ENCODE measurements around the gene GLOD5. TPM values are rescaled to one million over a fixed set of nuclear protein-coding genes. Genes with fewer than 3 reads are reported as not detected.

GLOD5 gene
- total and polyA plus RNA-seq, 2 of the 4 experiments (the other 2 are of a cell fraction) = not detected

DNA sequence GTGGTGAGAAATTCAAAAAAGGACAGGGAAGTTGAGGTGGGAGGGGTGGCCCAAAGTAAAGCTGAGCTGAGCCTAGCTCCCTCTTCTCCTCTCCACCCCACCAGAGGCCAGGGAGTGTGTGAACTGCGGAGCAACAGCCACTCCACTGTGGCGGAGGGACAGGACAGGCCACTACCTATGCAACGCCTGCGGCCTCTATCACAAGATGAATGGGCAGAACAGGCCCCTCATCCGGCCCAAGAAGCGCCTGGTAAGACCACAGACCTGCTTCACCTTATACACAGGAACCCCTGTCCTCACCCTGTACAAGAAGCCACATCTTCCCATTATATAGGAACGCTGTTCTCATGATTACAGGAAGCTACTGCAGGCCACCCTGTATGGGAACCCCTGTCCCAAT lies 30.7 kb downstream of the GLOD5 start:
- no peak overlapping the region for H3K4me3 ChIP-seq (ENCODE audit: insufficient read depth, low read depth, low read length)

More for the DNA sequence above, 30.7 kb downstream of the GLOD5 start:
- no TSS peak for BruUV-seq (replicated peaks)
- Histone ChIP-seq H2BK5ac (ENCODE audit: low read depth, low read length, poor library complexity, severe bottlenecking) (no peak overlapping the region), H2BK15ac (ENCODE audit: low read depth, low read length) (no peak overlapping the region), H3K23ac (ENCODE audit: low read depth, low read length) (no peak overlapping the region), H3K27me3 (ENCODE audit: control insufficient read depth, insufficient read depth, low read length) (peaks cover 12% of the 10 kb centered on the region), H2BK20ac (ENCODE audit: low read depth, low read length) (no peak overlapping the region), H2AK9ac (replicated peaks; ENCODE audit: low read depth, low read length, poor library complexity) (no peak overlapping the region), H3K14ac (replicated peaks; ENCODE audit: low read depth, low read length) (no peak overlapping the region), H2BK120ac (ENCODE audit: low read depth, low read length) (no peak overlapping the region), H4K91ac (ENCODE audit: insufficient read depth, low read depth, low read length) (no peak overlapping the region), H3K79me1 (ENCODE audit: low read depth in 1 of 2, low read length in 2 of 2) (no peaks in the 10 kb centered on the region), H3K4me1 (ENCODE audit: control insufficient read depth, insufficient read depth, low read length) (no peaks in the 10 kb centered on the region; the same call in none of the 2 replicates), H3K9me1 (ENCODE audit: insufficient read depth, low read length) (peaks cover 7% of the 10 kb centered on the region; the same call in 1 of the 2 replicates), H3K56ac (ENCODE audit: extremely low read depth, insufficient read depth, low read length) (no peak overlapping the region), H3K36me3 (ENCODE audit: control insufficient read depth, insufficient read depth, low read length) (no peaks in the 10 kb centered on the region), H4K20me1 (ENCODE audit: insufficient read depth, low read length) (no peaks in the 10 kb centered on the region), H3K18ac (ENCODE audit: low read depth, low read length) (no peak overlapping the region), H3K27ac (ENCODE audit: insufficient read depth, low read length) (no peak overlapping the region), H3K9ac (ENCODE audit: low read depth, low read length) (no peak overlapping the region), H4K5ac (ENCODE audit: low read depth, low read length) (no peak overlapping the region), H3K4me2 (ENCODE audit: low read depth, low read length) (no peak overlapping the region), H2AFZ (replicated peaks; ENCODE audit: low read length, poor library complexity) (no peak overlapping the region), H3K4ac (ENCODE audit: low read depth, low read length) (no peak overlapping the region), H3K9me3 (ENCODE audit: control insufficient read depth, insufficient read depth, low read length) (no peaks in the 10 kb centered on the region), H2AK5ac (ENCODE audit: low read depth, low read length) (no peak overlapping the region), H4K8ac (ENCODE audit: low read depth in 2 of 2, low read length in 2 of 2) (no peak overlapping the region)
- intact Hi-C loops (cut with micrococcal nuclease) = no loop called here
- in situ Hi-C loops (cut with MboI; ENCODE audit: low sequenced_read_pairs) = no loop called here
- 84% methylated on average over 3 of the region's 7 CpGs; no CpG with 5 or more reads in 1 of the 2 experiments for WGBS, 2 experiments (ENCODE audit: extremely low coverage in 2 of 2, insufficient read length in 1 of 2)
- ATAC-seq (ENCODE audit: low read depth) (no peak), DNase-seq (no peak)
- dilution Hi-C loops (cut with HindIII; ENCODE audit: low sequenced_read_pairs, unreplicated experiment) = no loop called here
- ChIA-PET CTCF (no interaction called here), POLR2A (ENCODE audit: unreplicated experiment) (no interaction called here)
- TF ChIP-seq, protein P1, sequence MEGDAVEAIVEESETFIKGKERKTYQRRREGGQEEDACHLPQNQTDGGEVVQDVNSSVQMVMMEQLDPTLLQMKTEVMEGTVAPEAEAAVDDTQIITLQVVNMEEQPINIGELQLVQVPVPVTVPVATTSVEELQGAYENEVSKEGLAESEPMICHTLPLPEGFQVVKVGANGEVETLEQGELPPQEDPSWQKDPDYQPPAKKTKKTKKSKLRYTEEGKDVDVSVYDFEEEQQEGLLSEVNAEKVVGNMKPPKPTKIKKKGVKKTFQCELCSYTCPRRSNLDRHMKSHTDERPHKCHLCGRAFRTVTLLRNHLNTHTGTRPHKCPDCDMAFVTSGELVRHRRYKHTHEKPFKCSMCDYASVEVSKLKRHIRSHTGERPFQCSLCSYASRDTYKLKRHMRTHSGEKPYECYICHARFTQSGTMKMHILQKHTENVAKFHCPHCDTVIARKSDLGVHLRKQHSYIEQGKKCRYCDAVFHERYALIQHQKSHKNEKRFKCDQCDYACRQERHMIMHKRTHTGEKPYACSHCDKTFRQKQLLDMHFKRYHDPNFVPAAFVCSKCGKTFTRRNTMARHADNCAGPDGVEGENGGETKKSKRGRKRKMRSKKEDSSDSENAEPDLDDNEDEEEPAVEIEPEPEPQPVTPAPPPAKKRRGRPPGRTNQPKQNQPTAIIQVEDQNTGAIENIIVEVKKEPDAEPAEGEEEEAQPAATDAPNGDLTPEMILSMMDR (conservative IDR thresholded peaks at IDR 0.05; ENCODE audit: low read depth, low read length) = no peak
- TF ChIP-seq CHD1 (IDR thresholded peaks at IDR 0.05; ENCODE audit: low read depth, low read length) (no peak), CEBPB (IDR thresholded peaks at IDR 0.05; ENCODE audit: low read depth, low read length) (no peak), RAD21 (IDR thresholded peaks at IDR 0.05; ENCODE audit: low read length) (no peak), MAZ (IDR thresholded peaks at IDR 0.05; ENCODE audit: borderline replicate concordance, low read depth, low read length) (no peak), MXI1 (IDR thresholded peaks at IDR 0.05; ENCODE audit: borderline replicate concordance, low read depth, low read length) (no peak), MAFK (IDR thresholded peaks at IDR 0.05; ENCODE audit: low read depth, low read length) (no peak), RCOR1 (IDR thresholded peaks at IDR 0.05; ENCODE audit: insufficient replicate concordance, low read length) (no peak), BHLHE40 (IDR thresholded peaks at IDR 0.05; ENCODE audit: low read depth, low read length) (no peak), SMC3 (IDR thresholded peaks at IDR 0.05; ENCODE audit: low read depth, low read length) (no peak), RFX5 (IDR thresholded peaks at IDR 0.05; ENCODE audit: low read depth, low read length) (no peak), NFE2L2 (IDR thresholded peaks at IDR 0.05; ENCODE audit: low read depth, low read length) (no peak), POLR2A (IDR thresholded peaks at IDR 0.05; ENCODE audit: low read depth, low read length) (no peak)
- TF ChIP-seq, protein P2, sequence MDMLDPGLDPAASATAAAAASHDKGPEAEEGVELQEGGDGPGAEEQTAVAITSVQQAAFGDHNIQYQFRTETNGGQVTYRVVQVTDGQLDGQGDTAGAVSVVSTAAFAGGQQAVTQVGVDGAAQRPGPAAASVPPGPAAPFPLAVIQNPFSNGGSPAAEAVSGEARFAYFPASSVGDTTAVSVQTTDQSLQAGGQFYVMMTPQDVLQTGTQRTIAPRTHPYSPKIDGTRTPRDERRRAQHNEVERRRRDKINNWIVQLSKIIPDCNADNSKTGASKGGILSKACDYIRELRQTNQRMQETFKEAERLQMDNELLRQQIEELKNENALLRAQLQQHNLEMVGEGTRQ (IDR thresholded peaks at IDR 0.05; ENCODE audit: low read depth, low read length) = no peak
- TF ChIP-seq, protein P3, sequence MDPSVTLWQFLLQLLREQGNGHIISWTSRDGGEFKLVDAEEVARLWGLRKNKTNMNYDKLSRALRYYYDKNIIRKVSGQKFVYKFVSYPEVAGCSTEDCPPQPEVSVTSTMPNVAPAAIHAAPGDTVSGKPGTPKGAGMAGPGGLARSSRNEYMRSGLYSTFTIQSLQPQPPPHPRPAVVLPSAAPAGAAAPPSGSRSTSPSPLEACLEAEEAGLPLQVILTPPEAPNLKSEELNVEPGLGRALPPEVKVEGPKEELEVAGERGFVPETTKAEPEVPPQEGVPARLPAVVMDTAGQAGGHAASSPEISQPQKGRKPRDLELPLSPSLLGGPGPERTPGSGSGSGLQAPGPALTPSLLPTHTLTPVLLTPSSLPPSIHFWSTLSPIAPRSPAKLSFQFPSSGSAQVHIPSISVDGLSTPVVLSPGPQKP (IDR thresholded peaks at IDR 0.05; ENCODE audit: borderline replicate concordance, low read depth, low read length) = no peak
